Natural killer cell (primary cell): ENCODE measurements around the gene DEGS2. TPM values are rescaled to one million over a fixed set of nuclear protein-coding genes. Genes with fewer than 3 reads are reported as not detected.

Source experiments
- ATAC-seq, 3 donors: fragments of 150-1000 bp in 2 of 3; fragments of 200-7000 bp in 1 of 3; cut with Tn5 transposase; 1 replicate in 1 of 3; 2 replicates in 2 of 3; pipeline ENCODE4 v1.10.0; 2021; ENCODE audit warnings: mild to moderate bottlenecking in 2 of 3, moderate library complexity in 2 of 3
- DNase-seq, 2 donors: peaks; one replicate each; pipeline versions ENCODE4 v3.0.0 to v3.0.0-alpha.2; 2013 to 2021; ENCODE audit warnings: mixed read lengths in 1 of 2
- H3K27ac ChIP-seq: one replicate; pipeline ENCODE4 v1.5.1; 2013; ENCODE audit warnings: mild to moderate bottlenecking, low read length
- H3K27me3 ChIP-seq: one replicate; pipeline ENCODE4 v1.6.1; 2013; ENCODE audit warnings: low read length; ENCODE audit not compliant: control insufficient read depth, insufficient read depth
- H3K36me3 ChIP-seq: one replicate; pipeline ENCODE4 v1.6.1; 2013; ENCODE audit warnings: low read length; ENCODE audit not compliant: control insufficient read depth, insufficient read depth
- H3K4me1 ChIP-seq: one replicate; pipeline ENCODE4 v1.6.1; 2013; ENCODE audit warnings: low read length; ENCODE audit not compliant: control insufficient read depth, insufficient read depth
- H3K4me3 ChIP-seq: one replicate; pipeline ENCODE4 v1.5.1; 2013; ENCODE audit warnings: low read length
- H3K9me3 ChIP-seq: one replicate; pipeline ENCODE4 v1.6.1; 2013; ENCODE audit warnings: low read length; ENCODE audit not compliant: control insufficient read depth, insufficient read depth
- H3K27ac Mint-ChIP-seq, 2 donors: one replicate each; pipeline ENCODE4 v1.8.0; 2022; ENCODE audit warnings: mild to moderate bottlenecking in 2 of 2, mixed read lengths in 2 of 2, moderate library complexity in 1 of 2
- H3K27me3 Mint-ChIP-seq, 2 donors: one replicate each; pipeline ENCODE4 v1.8.0; 2022; ENCODE audit warnings: low read depth in 2 of 2, mixed read lengths in 2 of 2
- H3K36me3 Mint-ChIP-seq: one replicate; pipeline ENCODE4 v1.8.0; 2022; ENCODE audit warnings: mixed read lengths
- H3K4me1 Mint-ChIP-seq, 2 donors: one replicate each; pipeline ENCODE4 v1.8.0; 2022; ENCODE audit warnings: mixed read lengths in 2 of 2
- H3K4me3 Mint-ChIP-seq: one replicate; pipeline ENCODE4 v1.8.0; 2022; ENCODE audit warnings: mild to moderate bottlenecking, moderate library complexity, mixed read lengths
- H3K9me3 Mint-ChIP-seq, 2 donors: one replicate each; pipeline ENCODE4 v1.8.0; 2022; ENCODE audit warnings: mixed read lengths in 2 of 2
- WGBS: methylation state at CpG from one replicate; pipeline ENCODE4 v1.1.7; 2013; ENCODE audit warnings: missing lambda C conversion rate; ENCODE audit not compliant: insufficient coverage; 5-methylcytosine and 5-hydroxymethylcytosine counted together
- intact Hi-C: fragments of 100-400 bp; cut with micrococcal nuclease; formaldehyde crosslinking; loops from one replicate; pipeline ENCODE4 v1.14.2; 2022
- total RNA-seq, 4 donors: library from RNA; stranded (reverse); fragments of 120-200 nt in 1 of 4; gene quantifications; one replicate each; pipeline versions ENCODE4 v1.2.3 to v1.2.4, GENCODE V29; 2013 to 2022
- TF ChIP-seq, protein P1 (sequence below): fragments of 200-600 bp; IDR thresholded peaks from one replicate; pipeline ENCODE4 v1.8.0; 2022; ENCODE audit warnings: antibody characterized with exemption

Gene DEGS2
- total RNA-seq, 3 donors from 2014 or later (not counting 1 experiment from before 2014, with no cell fraction given), result 0.60 to 7.1 (median 4.4) TPM

DNA sequence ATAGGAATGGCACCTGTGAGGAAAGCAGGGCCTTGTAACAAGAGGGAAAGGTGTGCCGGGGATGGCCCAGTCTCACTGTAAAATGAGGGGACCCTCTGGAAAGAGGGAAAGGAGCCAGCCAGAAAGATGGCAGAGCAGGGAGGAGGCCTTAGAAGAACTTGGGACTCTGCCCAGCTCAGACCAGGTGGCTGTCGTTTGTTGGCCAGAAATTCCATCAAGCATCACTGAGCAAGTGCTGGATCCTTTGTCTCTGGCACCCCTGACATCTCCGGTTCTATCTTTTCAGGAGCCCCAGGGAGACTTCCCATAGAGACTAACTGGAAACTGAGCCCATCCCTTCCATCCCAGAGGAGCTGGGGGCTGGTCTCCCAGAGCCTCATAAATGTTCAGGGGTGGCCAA, 43.3 kb downstream of the DEGS2 start:
- no peaks in the 10 kb centered on the region for H3K27me3 ChIP-seq
- no peaks in the 10 kb centered on the region for H3K9me3 ChIP-seq
- H3K36me3 ChIP-seq, result peaks cover 86% of the 10 kb centered on the region
- 92% methylated on average over 3 of the region's 3 CpGs for WGBS
- intact Hi-C loops, result no loop called here
- Mint-ChIP-seq H3K4me1 (peaks cover 58 to 66% of the 10 kb centered on the region in 2 donors), H3K36me3 (peaks cover 14% of the 10 kb centered on the region), H3K9me3 (no peaks in the 10 kb centered on the region), H3K4me3 (no peak overlapping the region), H3K27me3 (no peaks in the 10 kb centered on the region), H3K27ac (peak overlapping the region; percentile 70 to 88)
- TF ChIP-seq, protein P1, sequence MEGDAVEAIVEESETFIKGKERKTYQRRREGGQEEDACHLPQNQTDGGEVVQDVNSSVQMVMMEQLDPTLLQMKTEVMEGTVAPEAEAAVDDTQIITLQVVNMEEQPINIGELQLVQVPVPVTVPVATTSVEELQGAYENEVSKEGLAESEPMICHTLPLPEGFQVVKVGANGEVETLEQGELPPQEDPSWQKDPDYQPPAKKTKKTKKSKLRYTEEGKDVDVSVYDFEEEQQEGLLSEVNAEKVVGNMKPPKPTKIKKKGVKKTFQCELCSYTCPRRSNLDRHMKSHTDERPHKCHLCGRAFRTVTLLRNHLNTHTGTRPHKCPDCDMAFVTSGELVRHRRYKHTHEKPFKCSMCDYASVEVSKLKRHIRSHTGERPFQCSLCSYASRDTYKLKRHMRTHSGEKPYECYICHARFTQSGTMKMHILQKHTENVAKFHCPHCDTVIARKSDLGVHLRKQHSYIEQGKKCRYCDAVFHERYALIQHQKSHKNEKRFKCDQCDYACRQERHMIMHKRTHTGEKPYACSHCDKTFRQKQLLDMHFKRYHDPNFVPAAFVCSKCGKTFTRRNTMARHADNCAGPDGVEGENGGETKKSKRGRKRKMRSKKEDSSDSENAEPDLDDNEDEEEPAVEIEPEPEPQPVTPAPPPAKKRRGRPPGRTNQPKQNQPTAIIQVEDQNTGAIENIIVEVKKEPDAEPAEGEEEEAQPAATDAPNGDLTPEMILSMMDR, result no peak
- ATAC-seq, result no peak
- H3K4me3 ChIP-seq, result no peak overlapping the region
- DNase-seq, result no peak
- no peak overlapping the region for H3K27ac ChIP-seq
- peaks cover 23% of the 10 kb centered on the region for H3K4me1 ChIP-seq

GRCh38 chr14:100115726-100116125, 43.7 kb downstream of the DEGS2 start:
- Histone ChIP-seq H3K36me3 (peaks cover 82% of the 10 kb centered on the region), H3K9me3 (no peaks in the 10 kb centered on the region), H3K27me3 (no peaks in the 10 kb centered on the region), H3K4me3 (no peak overlapping the region), H3K27ac (no peak overlapping the region), H3K4me1 (peaks cover 25% of the 10 kb centered on the region)
- peaks cover 58 to 68% of the 10 kb centered on the region in 2 donors for H3K4me1 Mint-ChIP-seq
- peaks cover 14% of the 10 kb centered on the region for H3K36me3 Mint-ChIP-seq
- no peaks in the 10 kb centered on the region for H3K9me3 Mint-ChIP-seq
- ATAC-seq (no peak), DNase-seq (no peak)
- peak overlapping the region; percentile 70 to 88 for H3K27ac Mint-ChIP-seq
- WGBS, result 95% methylated on average over 8 of the region's 8 CpGs
- no peak overlapping the region for H3K4me3 Mint-ChIP-seq
- TF ChIP-seq, protein P1, result no peak
- intact Hi-C loops, result no loop called here
- no peaks in the 10 kb centered on the region for H3K27me3 Mint-ChIP-seq

GRCh38 chr14:100115236-100115635, 44.2 kb downstream of the DEGS2 start:
- no peak overlapping the region for H3K4me3 Mint-ChIP-seq
- no peaks in the 10 kb centered on the region for H3K27me3 ChIP-seq
- peaks cover 14% of the 10 kb centered on the region for H3K36me3 Mint-ChIP-seq
- intact Hi-C loops, result no loop called here
- ATAC-seq, result no peak
- H3K4me1 ChIP-seq, result peaks cover 28% of the 10 kb centered on the region
- 95% methylated on average over 6 of the region's 6 CpGs for WGBS
- H3K4me3 ChIP-seq, result no peak overlapping the region
- H3K36me3 ChIP-seq, result peaks cover 83% of the 10 kb centered on the region
- no peak overlapping the region for H3K27ac ChIP-seq
- H3K9me3 Mint-ChIP-seq, result no peaks in the 10 kb centered on the region
- peaks cover 54 to 68% of the 10 kb centered on the region in 2 donors for H3K4me1 Mint-ChIP-seq
- H3K9me3 ChIP-seq, result no peaks in the 10 kb centered on the region
- no peaks in the 10 kb centered on the region for H3K27me3 Mint-ChIP-seq
- peak overlapping the region; percentile 70 to 88 for H3K27ac Mint-ChIP-seq
- TF ChIP-seq, protein P1, result no peak
- DNase-seq, result no peak

DNA sequence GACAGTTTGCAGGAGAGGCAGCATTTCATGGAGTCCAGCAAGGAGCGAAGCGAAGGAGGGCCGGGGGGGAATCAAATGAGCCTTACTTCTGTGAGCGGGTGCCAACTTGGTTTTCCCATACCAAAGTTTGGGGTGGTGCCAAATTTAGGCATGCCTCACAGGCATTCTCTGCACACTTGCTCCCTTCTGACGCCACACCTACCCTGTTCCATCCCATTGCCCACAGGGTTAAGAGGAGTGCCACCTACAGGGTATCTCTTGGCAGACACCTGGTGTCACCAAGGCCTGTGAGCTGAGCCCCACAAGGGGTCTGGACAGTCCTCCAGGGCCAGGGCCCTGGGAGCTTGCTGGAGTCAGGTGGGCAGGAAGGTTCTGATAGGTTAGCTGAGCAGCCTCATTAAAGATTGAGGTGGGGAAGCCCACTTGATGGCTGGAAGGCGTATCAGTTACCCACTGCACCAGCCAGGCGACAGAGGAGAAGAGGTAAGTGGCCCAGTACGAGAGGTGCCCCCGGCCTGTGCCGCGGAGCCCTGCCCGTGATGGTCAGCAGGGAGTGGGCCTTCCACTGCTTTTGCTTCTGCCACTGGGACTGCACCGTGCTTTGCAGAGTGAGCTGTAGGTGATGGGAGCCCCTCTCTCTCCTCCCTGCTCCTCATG, 45.2 kb downstream of the DEGS2 start:
- intact Hi-C loops, result no loop called here
- H3K4me1 ChIP-seq, result peaks cover 29% of the 10 kb centered on the region
- Mint-ChIP-seq H3K4me3 (no peak overlapping the region), H3K36me3 (peaks cover 14% of the 10 kb centered on the region), H3K27ac (peak overlapping the region; percentile 70 to 93), H3K9me3 (no peaks in the 10 kb centered on the region), H3K4me1 (peaks cover 55 to 70% of the 10 kb centered on the region in 2 donors), H3K27me3 (no peaks in the 10 kb centered on the region)
- H3K9me3 ChIP-seq, result no peaks in the 10 kb centered on the region
- H3K27me3 ChIP-seq, result no peaks in the 10 kb centered on the region
- no peak overlapping the region for H3K27ac ChIP-seq
- H3K4me3 ChIP-seq, result no peak overlapping the region
- WGBS, result 93% methylated on average over 12 of the region's 13 CpGs
- DNase-seq (no peak), ATAC-seq (no peak)
- peaks cover 83% of the 10 kb centered on the region for H3K36me3 ChIP-seq
- TF ChIP-seq, protein P1, result no peak
